Fibroblast of lung (primary cell): ENCODE measurements around the gene PCGF3. TPM values are rescaled to one million over a fixed set of nuclear protein-coding genes. Genes with fewer than 3 reads are reported as not detected.
"Not testable (repeated sequence)": the region's sequence is repeated elsewhere in the genome, so short reads cannot be mapped to it uniquely, and the experiment has no call there.

Source experiments
- DNase-seq, 2 donors: peaks; one replicate each; pipeline versions ENCODE4 v3.0.0 to v3.0.0-alpha.2; 2010; ENCODE audit warnings: low read depth in 2 of 2
- H2AFZ ChIP-seq: 2 replicates; pipeline ENCODE4 v1.5.1; 2012; ENCODE audit warnings: low read length, control low read depth, inconsistent platforms
- H3K27ac ChIP-seq: 2 replicates; pipeline ENCODE4 v1.5.1; 2011; ENCODE audit warnings: low read length, control low read depth; ENCODE audit not compliant: insufficient read depth
- H3K27me3 ChIP-seq: 2 replicates; pipeline ENCODE4 v1.5.1; 2011; ENCODE audit warnings: mild to moderate bottlenecking, low read length; ENCODE audit not compliant: control insufficient read depth, insufficient read depth
- H3K36me3 ChIP-seq: 2 replicates; pipeline ENCODE4 v1.5.1; 2011; ENCODE audit warnings: low read length; ENCODE audit not compliant: control insufficient read depth, insufficient read depth
- H3K4me1 ChIP-seq: 2 replicates; pipeline ENCODE4 v1.5.1; 2011; ENCODE audit warnings: low read length; ENCODE audit not compliant: control insufficient read depth, insufficient read depth; ENCODE audit errors: extremely low read depth
- H3K4me2 ChIP-seq: 2 replicates; pipeline ENCODE4 v1.5.1; 2011; ENCODE audit warnings: low read length, control low read depth; ENCODE audit not compliant: insufficient read depth; ENCODE audit errors: extremely low read depth
- H3K4me3 ChIP-seq, 4 experiments: fragments of 200-600 bp in 1 of 4; sonication (generic) in 1 of 4; replicated peaks in 1 of 4; 2 replicates each; pipeline ENCODE4 v1.5.1; 2011 to 2016; ENCODE audit warnings: low read length in 4 of 4, low read depth in 3 of 4, mild to moderate bottlenecking in 3 of 4, control low read depth in 2 of 4, inconsistent platforms in 1 of 4, mixed read lengths in 1 of 4; ENCODE audit not compliant: insufficient read depth in 1 of 4; ENCODE audit errors: control extremely low read depth in 1 of 4
- H3K79me2 ChIP-seq: 2 replicates; pipeline ENCODE4 v1.5.1; 2012; ENCODE audit warnings: mild to moderate bottlenecking, low read length, inconsistent platforms; ENCODE audit not compliant: control insufficient read depth, insufficient read depth
- H3K9ac ChIP-seq: 2 replicates; pipeline ENCODE4 v1.5.1; 2011; ENCODE audit warnings: mild to moderate bottlenecking, low read length, control low read depth; ENCODE audit not compliant: insufficient read depth
- H3K9me3 ChIP-seq: 2 replicates; pipeline ENCODE4 v1.5.1; 2012; ENCODE audit warnings: low read depth, low read length; ENCODE audit not compliant: control insufficient read depth, insufficient read depth
- H4K20me1 ChIP-seq: 2 replicates; pipeline ENCODE4 v1.5.1; 2011; ENCODE audit warnings: low read length; ENCODE audit not compliant: control insufficient read depth, insufficient read depth; ENCODE audit errors: extremely low read depth
- CTCF ChIP-seq, 2 donors: IDR thresholded peaks in 1 of 2; conservative IDR thresholded peaks in 1 of 2; 1 replicate in 1 of 2; 2 replicates in 1 of 2; pipeline ENCODE4 v1.5.1; 2011 to 2012; ENCODE audit warnings: low read length in 2 of 2, control low read depth in 1 of 2, inconsistent platforms in 1 of 2, low read depth in 1 of 2, mild to moderate bottlenecking in 1 of 2
- EZH2 ChIP-seq: IDR thresholded peaks from 2 replicates; pipeline ENCODE4 v1.5.1; 2012; ENCODE audit warnings: low read length, control low read depth, mild to moderate bottlenecking; ENCODE audit errors: missing control alignments
- polyA plus RNA-seq, 2 donors: library from polyadenylated mRNA; depleted of rRNA in 1 of 2; stranded (reverse) in 1 of 2; unstranded in 1 of 2; fragments of >200 nt; gene quantifications; 2 replicates each; pipeline ENCODE4 v1.2.1, GENCODE V29; 2011 to 2012; ENCODE audit warnings: missing spikeins in 1 of 2
- total RNA-seq: library from RNA; depleted of rRNA; stranded (reverse); fragments of >200 nt; gene quantifications from 2 replicates; pipeline ENCODE4 v1.2.1, GENCODE V29; 2014

The PCGF3 gene
- total and polyA plus RNA-seq, 2 donors (not counting 1 experiment from before 2014, with no cell fraction given) = 24.8 to 27.1 TPM

DNA sequence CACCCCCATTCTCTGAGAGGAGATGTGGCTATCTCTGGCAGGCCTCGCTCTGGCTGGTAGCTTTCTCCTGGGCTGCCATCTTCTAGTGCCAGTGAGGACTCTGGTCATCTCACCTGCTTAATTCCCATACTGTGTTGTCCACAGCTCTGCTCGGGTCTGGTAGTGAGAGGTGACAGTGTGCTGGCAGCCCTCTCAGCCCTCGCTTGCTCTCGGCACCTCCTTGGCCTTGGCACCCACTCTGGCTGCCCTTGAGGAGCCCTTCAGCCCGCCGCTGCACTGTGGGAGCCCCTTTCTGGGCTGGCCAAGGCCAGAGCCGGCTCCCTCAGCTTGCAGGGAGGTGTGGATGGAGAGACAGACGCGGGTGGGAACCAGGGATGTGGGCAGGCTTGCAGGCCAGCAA, 67.6 kb downstream of the PCGF3 start:
- H2AFZ ChIP-seq = no peak overlapping the region
- no peaks in the 10 kb centered on the region for H3K4me1 ChIP-seq
- TF ChIP-seq CTCF (conservative IDR thresholded peaks at IDR 0.05 in 1 of 2, IDR thresholded peaks at IDR 0.05 in 1 of 2; ENCODE audit: low read depth in 1 of 2, low read length in 2 of 2) (no peak), EZH2 (no peak)
- no peaks in the 10 kb centered on the region for H3K9me3 ChIP-seq
- H3K27me3 ChIP-seq = no peaks in the 10 kb centered on the region
- H3K9ac ChIP-seq = no peak overlapping the region
- H4K20me1 ChIP-seq = no peaks in the 10 kb centered on the region
- H3K27ac ChIP-seq = no peak overlapping the region
- H3K4me3 ChIP-seq = no peak overlapping the region
- H3K4me2 ChIP-seq = no peak overlapping the region
- H3K36me3 ChIP-seq = peaks cover 26% of the 10 kb centered on the region
- no peak for DNase-seq
- H3K79me2 ChIP-seq = peaks cover 85% of the 10 kb centered on the region

DNA sequence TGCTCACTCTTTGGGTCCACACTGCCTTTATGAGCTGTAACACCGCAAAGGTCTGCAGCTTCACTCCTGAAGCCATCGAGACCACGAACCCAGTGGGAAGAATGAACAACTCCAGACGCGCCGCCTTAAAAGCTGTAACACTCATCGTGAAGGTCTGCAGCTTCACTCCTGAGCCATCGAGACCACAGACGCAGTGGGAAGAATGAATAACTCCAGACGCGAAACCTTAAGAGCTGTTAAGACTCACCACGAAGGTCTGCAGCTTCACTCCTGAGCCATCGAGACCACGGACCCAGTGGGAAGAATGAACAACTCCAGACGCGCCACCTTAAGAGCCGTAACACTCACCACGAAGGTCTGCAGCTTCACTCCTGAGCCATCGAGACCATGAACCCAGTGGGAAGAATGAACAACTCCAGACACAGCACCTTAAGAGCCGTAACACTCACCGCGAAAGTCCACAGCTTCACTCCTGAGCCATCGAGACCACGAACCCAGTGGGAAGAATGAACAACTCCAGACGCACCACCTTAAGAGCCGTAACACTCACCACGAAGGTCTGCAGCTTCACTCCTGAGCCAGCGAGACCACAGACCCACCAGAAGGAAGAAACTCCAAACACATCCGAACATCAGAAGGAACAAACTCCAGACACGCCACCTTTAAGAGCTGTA, 68.9 kb downstream of the PCGF3 start:
- peaks cover 26% of the 10 kb centered on the region for H3K36me3 ChIP-seq
- not testable (repeated sequence) for H2AFZ ChIP-seq, H3K9ac ChIP-seq

GRCh38 chr4:775485-775884, 69.9 kb downstream of the PCGF3 start:
- H3K9ac ChIP-seq, H3K9me3 ChIP-seq, DNase-seq, H3K4me2 ChIP-seq, H2AFZ ChIP-seq, H3K4me1 ChIP-seq, H4K20me1 ChIP-seq, H3K27ac ChIP-seq, H3K4me3 ChIP-seq, H3K27me3 ChIP-seq: not testable (repeated sequence)
- Histone ChIP-seq H3K79me2 (peaks cover 87% of the 10 kb centered on the region), H3K36me3 (peaks cover 22% of the 10 kb centered on the region)

More for the DNA sequence above, 68.9 kb downstream of the PCGF3 start:
- not testable (repeated sequence) for H3K27me3 ChIP-seq, H3K4me2 ChIP-seq, H3K4me1 ChIP-seq, DNase-seq, H3K4me3 ChIP-seq, H3K27ac ChIP-seq, H4K20me1 ChIP-seq, H3K9me3 ChIP-seq
- H3K79me2 ChIP-seq = peaks cover 86% of the 10 kb centered on the region

DNA sequence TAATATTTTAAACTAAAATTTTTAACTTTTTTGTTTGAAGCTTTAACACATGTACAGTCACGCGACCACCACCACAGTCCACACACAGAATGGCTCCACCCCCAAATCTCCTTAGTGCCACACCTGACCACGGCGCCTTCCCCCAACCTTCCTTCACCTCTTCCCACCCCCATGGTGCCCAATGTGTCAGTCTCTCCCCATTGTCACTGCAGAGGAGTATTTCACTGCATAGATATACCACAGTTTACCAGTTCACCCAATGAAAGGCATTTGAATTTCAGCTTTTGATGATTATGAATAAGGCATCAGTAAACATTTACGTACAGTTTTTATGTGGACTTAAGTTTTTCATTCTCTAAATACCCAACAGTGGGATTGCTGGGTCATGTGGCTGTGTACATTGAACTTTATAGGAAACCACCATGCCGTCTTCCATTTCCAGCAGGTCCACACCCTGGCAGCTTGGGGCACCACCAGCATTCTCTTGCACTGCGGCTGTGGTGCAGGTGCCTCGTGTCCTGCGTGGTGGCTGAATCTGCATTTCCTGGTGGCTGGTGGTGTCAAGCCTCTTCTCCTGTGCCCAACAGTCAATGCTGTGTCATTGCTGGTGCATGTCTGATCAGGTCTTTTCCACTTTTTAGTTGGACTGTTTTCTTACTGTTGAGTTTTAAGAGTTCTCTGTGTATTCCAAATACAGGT, 71.3 kb downstream of the PCGF3 start:
- Histone ChIP-seq H3K4me2 (no peak overlapping the region), H2AFZ (no peak overlapping the region), H3K79me2 (peaks cover 86% of the 10 kb centered on the region), H4K20me1 (no peaks in the 10 kb centered on the region), H3K9ac (no peak overlapping the region), H3K27me3 (no peaks in the 10 kb centered on the region), H3K4me3 (no peak overlapping the region), H3K27ac (no peak overlapping the region), H3K36me3 (peaks cover 19% of the 10 kb centered on the region), H3K9me3 (no peaks in the 10 kb centered on the region), H3K4me1 (peaks cover 5% of the 10 kb centered on the region)
- TF ChIP-seq EZH2 = no peak
- no peak for TF ChIP-seq CTCF (conservative IDR thresholded peaks at IDR 0.05 in 1 of 2, IDR thresholded peaks at IDR 0.05 in 1 of 2; ENCODE audit: low read depth in 1 of 2, low read length in 2 of 2)
- no peak for DNase-seq
